Fibroblast of villous mesenchyme (primary cell): ENCODE measurements around the gene AIMP1. TPM values are rescaled to one million over a fixed set of nuclear protein-coding genes. Genes with fewer than 3 reads are reported as not detected.
"Not testable (repeated sequence)": the region's sequence is repeated elsewhere in the genome, so short reads cannot be mapped to it uniquely, and the experiment has no call there.

Source experiments
- DNase-seq: peaks from one replicate; pipeline ENCODE4 v3.0.0-alpha.2; 2010; ENCODE audit warnings: low read depth
- H3K4me3 ChIP-seq: 2 replicates; pipeline ENCODE4 v1.5.1; 2011; ENCODE audit warnings: low read depth, mild to moderate bottlenecking, low read length
- CTCF ChIP-seq: IDR thresholded peaks from 2 replicates; pipeline ENCODE4 v1.5.1; 2012; ENCODE audit warnings: low read depth, mild to moderate bottlenecking, low read length; ENCODE audit not compliant: insufficient read depth
- total RNA-seq: library from RNA; depleted of rRNA; stranded (reverse); fragments of >200 nt; gene quantifications from 2 replicates; pipeline ENCODE4 v1.2.3, GENCODE V29; 2012

Gene AIMP1
- total RNA-seq, 1 donor, result 27.6 TPM

DNA sequence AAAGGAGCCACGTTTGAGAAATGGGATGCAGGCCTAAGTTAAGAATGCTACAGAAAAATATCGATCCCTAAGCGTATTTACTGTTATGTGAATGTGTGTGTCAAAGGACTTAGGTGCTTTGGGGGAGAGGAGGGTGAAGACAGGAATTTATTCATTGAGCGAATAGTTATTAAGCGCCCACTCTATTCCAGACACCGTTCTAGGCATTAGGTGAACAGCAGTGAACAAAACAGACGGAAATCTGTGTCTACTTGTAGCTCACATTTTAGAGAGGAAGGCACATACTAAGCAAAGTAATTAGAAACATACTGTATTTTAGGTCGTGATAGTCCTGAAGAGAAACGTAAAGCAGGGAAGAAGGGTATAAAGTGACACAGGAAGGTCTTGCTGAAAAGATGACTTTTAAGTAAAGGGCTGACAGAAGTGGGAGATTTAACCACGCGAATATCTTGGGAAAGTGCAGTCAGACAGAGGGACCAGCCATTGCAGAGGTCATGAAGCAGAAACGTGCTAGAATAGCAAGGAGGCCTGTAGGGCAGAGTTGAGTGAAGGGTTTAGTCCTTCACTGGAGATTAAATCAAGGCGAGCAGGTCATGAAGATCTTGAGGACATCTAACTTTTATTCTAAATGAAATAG, 541 bp downstream of the AIMP1 start:
- peak overlapping the region; percentile 91 for H3K4me3 ChIP-seq
- no peak for DNase-seq
- TF ChIP-seq CTCF, result no peak

DNA sequence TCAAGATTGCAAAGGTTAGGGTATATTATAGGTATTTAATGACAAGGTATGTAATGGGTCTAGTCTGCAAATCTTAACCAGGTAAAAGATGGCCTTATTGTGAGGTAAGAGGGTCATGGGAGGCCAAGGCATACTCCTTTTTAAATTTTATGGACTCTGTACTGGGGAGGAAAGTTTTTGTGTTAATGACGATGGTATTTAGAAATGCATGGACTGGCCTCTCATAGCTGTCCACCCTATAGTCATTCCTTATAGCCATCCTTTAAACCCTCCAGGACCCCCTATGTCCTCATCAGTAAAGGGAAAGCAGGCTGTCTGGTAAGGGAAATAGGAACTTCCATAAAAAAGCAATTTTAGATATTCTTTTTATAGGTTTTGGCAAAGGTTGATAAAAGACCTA, 1.5 kb downstream of the AIMP1 start:
- H3K4me3 ChIP-seq, result no peak overlapping the region
- DNase-seq, result no peak
- TF ChIP-seq CTCF, result no peak

- no peak overlapping the region for H3K4me3 ChIP-seq
- TF ChIP-seq CTCF, result no peak
- DNase-seq, result no peak
Measured at GRCh38 chr4:106318511-106318910, 2.2 kb downstream of the AIMP1 start.

DNA sequence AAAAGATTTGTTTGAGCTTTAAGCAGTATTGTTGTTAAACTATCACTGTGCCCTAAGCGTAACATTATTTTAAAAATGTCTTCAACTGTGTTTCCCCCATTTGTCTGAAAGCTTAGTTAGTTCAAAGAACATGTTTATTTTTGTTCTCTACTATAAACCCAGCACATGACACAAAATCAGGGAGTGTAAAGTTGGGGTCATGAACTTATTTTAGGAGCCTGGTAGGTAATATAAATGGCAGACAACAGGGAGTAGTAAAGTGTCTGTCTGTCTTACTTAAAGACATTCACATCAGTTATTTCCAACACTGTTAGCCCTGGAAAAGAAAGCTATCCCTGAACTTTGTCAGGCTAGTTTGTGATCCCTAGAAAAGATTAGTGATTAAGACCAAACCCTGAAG, 3.9 kb downstream of the AIMP1 start:
- DNase-seq, result no peak
- no peak for TF ChIP-seq CTCF
- H3K4me3 ChIP-seq, result no peak overlapping the region

- not testable (repeated sequence) for DNase-seq, H3K4me3 ChIP-seq
Measured at GRCh38 chr4:106321168-106321567, 4.8 kb downstream of the AIMP1 start.

DNA sequence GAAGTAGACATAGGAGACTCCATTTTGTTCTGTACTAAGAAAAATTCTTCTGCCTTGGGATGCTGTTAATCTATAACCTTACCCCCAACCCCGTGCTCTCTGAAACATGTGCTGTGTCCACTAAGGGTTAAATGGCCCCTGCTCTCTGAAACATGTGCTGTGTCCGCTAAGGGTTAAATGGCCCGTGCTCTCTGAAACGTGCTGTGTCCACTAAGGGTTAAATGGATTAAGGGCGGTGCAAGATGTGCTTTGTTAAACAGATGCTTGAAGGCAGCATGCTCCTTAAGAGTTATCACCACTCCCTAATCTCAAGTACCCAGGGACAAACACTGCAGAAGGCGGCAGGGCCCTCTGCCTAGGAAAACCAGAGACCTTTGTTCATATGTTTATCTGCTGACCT, 5.5 kb downstream of the AIMP1 start:
- H3K4me3 ChIP-seq, DNase-seq: not testable (repeated sequence)

DNA sequence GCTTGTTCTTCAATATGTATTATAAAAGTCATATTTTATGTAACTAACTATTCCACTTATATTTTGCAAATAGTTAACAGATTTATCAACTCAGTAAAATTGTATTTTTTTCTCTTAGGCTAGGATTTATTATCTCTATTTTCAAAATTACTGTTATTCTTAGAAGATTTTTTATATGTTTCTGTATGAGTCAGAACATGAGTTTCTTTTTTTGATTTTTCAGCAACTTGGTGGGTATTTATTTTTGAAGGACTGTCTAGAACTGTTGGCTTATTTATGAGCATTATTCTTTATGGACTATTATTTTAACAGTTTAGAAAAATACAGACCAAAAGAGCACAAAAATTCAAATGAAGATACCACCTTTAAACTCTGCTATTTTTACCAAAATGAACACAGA, 6.8 kb downstream of the AIMP1 start:
- DNase-seq, result no peak
- H3K4me3 ChIP-seq, result no peak overlapping the region
- no peak for TF ChIP-seq CTCF

DNA sequence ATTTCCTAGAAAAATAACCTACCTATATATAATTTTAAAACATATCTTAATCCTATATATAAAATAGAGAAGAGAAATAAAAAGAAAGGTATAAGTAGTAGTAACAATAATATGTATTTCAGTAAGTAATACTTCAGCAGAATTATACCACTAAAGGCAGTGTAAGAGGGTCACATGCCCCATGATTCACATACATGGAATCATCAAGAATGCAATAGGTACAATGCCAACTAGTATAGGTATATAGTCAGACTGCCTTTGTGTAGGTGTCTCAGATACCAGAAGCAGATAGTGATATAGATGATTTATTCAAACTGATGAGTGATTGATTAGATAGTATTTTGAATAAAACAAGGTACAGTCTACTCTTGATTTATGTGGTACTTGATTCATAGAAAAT, 9.4 kb downstream of the AIMP1 start:
- DNase-seq, result no peak
- no peak for TF ChIP-seq CTCF
- H3K4me3 ChIP-seq, result no peak overlapping the region
